ENCODE data around the gene GRID1. TPM values are rescaled to one million over a fixed set of nuclear protein-coding genes. Genes with fewer than 3 reads are reported as not detected.

Gene GRID1
- polyA plus RNA-seq, 4 donors, result 0.27 to 1.1 (median 0.40) TPM; not detected in 1

GRCh38 chr10:86357676-86358075 is 8.9 kb downstream of the GRID1 start:
- FAIRE-seq, result no peak
- no peak overlapping the region for H3K4me3 ChIP-seq (ENCODE audit: low read depth in 1 of 3, low read length in 3 of 3)
- WGBS, 3 donors, result 75 to 91% (median 83%) methylated on average over 9 of the region's 9 CpGs

GRCh38 chr10:86357041-86357440 is 9.6 kb downstream of the GRID1 start:
- 76 to 91% (median 86%) methylated on average over 2 of the region's 2 CpGs for WGBS, 3 donors
- no peak overlapping the region for H3K4me3 ChIP-seq (ENCODE audit: low read depth in 1 of 3, low read length in 3 of 3)
- H3K4me1 ChIP-seq (ENCODE audit: control insufficient read depth in 3 of 3, insufficient read depth in 2 of 3, low read depth in 1 of 3, low read length in 2 of 3), result peaks cover 0 to 17% (median 3%) of the 10 kb centered on the region in 3 donors
- no peak for FAIRE-seq
- DNase-seq, result no peak
- no peaks in the 10 kb centered on the region for H3K36me3 ChIP-seq (ENCODE audit: control insufficient read depth in 3 of 3, insufficient read depth in 2 of 3, low read depth in 1 of 3, low read length in 3 of 3)
- H3K27ac ChIP-seq (ENCODE audit: low read depth in 1 of 3, low read length in 2 of 3), result no peak overlapping the region
- H3K27me3 ChIP-seq (ENCODE audit: control insufficient read depth in 3 of 3, insufficient read depth in 3 of 3, low read length in 3 of 3), result peaks cover 0 to 10% (median 0%) of the 10 kb centered on the region in 3 donors
- H3K9me3 ChIP-seq (ENCODE audit: control insufficient read depth in 2 of 2, insufficient read depth in 1 of 2, low read depth in 1 of 2, low read length in 1 of 2), result peaks cover 0 to 5% of the 10 kb centered on the region in 2 donors

More at GRCh38 chr10:86357676-86358075, 8.9 kb downstream of the GRID1 start:
- H3K4me1 ChIP-seq (ENCODE audit: control insufficient read depth in 3 of 3, insufficient read depth in 2 of 3, low read depth in 1 of 3, low read length in 2 of 3), result peaks cover 0 to 22% (median 3%) of the 10 kb centered on the region in 3 donors
- no peaks in the 10 kb centered on the region for H3K9me3 ChIP-seq (ENCODE audit: control insufficient read depth in 2 of 2, insufficient read depth in 1 of 2, low read depth in 1 of 2, low read length in 1 of 2)
- H3K27ac ChIP-seq (ENCODE audit: low read depth in 1 of 3, low read length in 2 of 3), result no peak overlapping the region
- no peak for DNase-seq
- peaks cover 1 to 13% (median 2%) of the 10 kb centered on the region in 3 donors for H3K27me3 ChIP-seq (ENCODE audit: control insufficient read depth in 3 of 3, insufficient read depth in 3 of 3, low read length in 3 of 3)
- H3K36me3 ChIP-seq (ENCODE audit: control insufficient read depth in 3 of 3, insufficient read depth in 2 of 3, low read depth in 1 of 3, low read length in 3 of 3), result no peaks in the 10 kb centered on the region

GRCh38 chr10:86356296-86356695 is 10.3 kb downstream of the GRID1 start:
- Histone ChIP-seq H3K4me1 (ENCODE audit: control insufficient read depth in 3 of 3, insufficient read depth in 2 of 3, low read depth in 1 of 3, low read length in 2 of 3) (peaks cover 0 to 9% (median 3%) of the 10 kb centered on the region in 3 donors), H3K9me3 (ENCODE audit: control insufficient read depth in 2 of 2, insufficient read depth in 1 of 2, low read depth in 1 of 2, low read length in 1 of 2) (peaks cover 0 to 5% of the 10 kb centered on the region in 2 donors), H3K27ac (ENCODE audit: low read depth in 1 of 3, low read length in 2 of 3) (no peak overlapping the region), H3K36me3 (ENCODE audit: control insufficient read depth in 3 of 3, insufficient read depth in 2 of 3, low read depth in 1 of 3, low read length in 3 of 3) (no peaks in the 10 kb centered on the region), H3K4me3 (ENCODE audit: low read depth in 1 of 3, low read length in 3 of 3) (no peak overlapping the region), H3K27me3 (ENCODE audit: control insufficient read depth in 3 of 3, insufficient read depth in 3 of 3, low read length in 3 of 3) (peaks cover 0 to 10% (median 0%) of the 10 kb centered on the region in 3 donors)
- FAIRE-seq (no peak), DNase-seq (no peak)
- 60 to 89% (median 80%) methylated on average over 3 of the region's 3 CpGs for WGBS, 3 donors

- Histone ChIP-seq H3K4me1 (ENCODE audit: control insufficient read depth in 3 of 3, insufficient read depth in 2 of 3, low read depth in 1 of 3, low read length in 2 of 3) (peaks cover 0 to 2% (median under 1%) of the 10 kb centered on the region in 3 donors), H3K36me3 (ENCODE audit: control insufficient read depth in 3 of 3, insufficient read depth in 2 of 3, low read depth in 1 of 3, low read length in 3 of 3) (no peaks in the 10 kb centered on the region), H3K27me3 (ENCODE audit: control insufficient read depth in 3 of 3, insufficient read depth in 3 of 3, low read length in 3 of 3) (peaks cover 0 to 10% (median 0%) of the 10 kb centered on the region in 3 donors), H3K4me3 (ENCODE audit: low read depth in 1 of 3, low read length in 3 of 3) (no peak overlapping the region), H3K9me3 (ENCODE audit: control insufficient read depth in 2 of 2, insufficient read depth in 1 of 2, low read depth in 1 of 2, low read length in 1 of 2) (peaks cover 0 to 5% of the 10 kb centered on the region in 2 donors), H3K27ac (ENCODE audit: low read depth in 1 of 3, low read length in 2 of 3) (no peak overlapping the region)
- no peak for DNase-seq
- FAIRE-seq, result no peak
- WGBS, 3 donors, result 39 to 60% (median 48%) methylated on average over 8 of the region's 8 CpGs
Measured at GRCh38 chr10:86355571-86356038, 11.0 kb downstream of the GRID1 start.

- Histone ChIP-seq H3K9me3 (ENCODE audit: control insufficient read depth in 2 of 2, insufficient read depth in 1 of 2, low read depth in 1 of 2, low read length in 1 of 2) (peaks cover 0 to 5% of the 10 kb centered on the region in 2 donors), H3K27ac (ENCODE audit: low read depth in 1 of 3, low read length in 2 of 3) (no peak overlapping the region), H3K4me3 (ENCODE audit: low read depth in 1 of 3, low read length in 3 of 3) (no peak overlapping the region), H3K36me3 (ENCODE audit: control insufficient read depth in 3 of 3, insufficient read depth in 2 of 3, low read depth in 1 of 3, low read length in 3 of 3) (no peaks in the 10 kb centered on the region), H3K27me3 (ENCODE audit: control insufficient read depth in 3 of 3, insufficient read depth in 3 of 3, low read length in 3 of 3) (peaks cover 0 to 16% (median 0%) of the 10 kb centered on the region in 3 donors), H3K4me1 (ENCODE audit: control insufficient read depth in 3 of 3, insufficient read depth in 2 of 3, low read depth in 1 of 3, low read length in 2 of 3) (no peaks in the 10 kb centered on the region)
- 73 to 79% (median 74%) methylated on average over 9 of the region's 9 CpGs for WGBS, 3 donors
- no peak for DNase-seq
- FAIRE-seq, result no peak
Measured at GRCh38 chr10:86354761-86355540, 11.6 kb downstream of the GRID1 start.

- 87 to 94% (median 91%) methylated on average over 16 to 18 of the region's 18 CpGs for WGBS, 3 donors
- peaks cover 0 to 17% (median 0%) of the 10 kb centered on the region in 3 donors for H3K27me3 ChIP-seq (ENCODE audit: control insufficient read depth in 3 of 3, insufficient read depth in 3 of 3, low read length in 3 of 3)
- no peak overlapping the region for H3K4me3 ChIP-seq (ENCODE audit: low read depth in 1 of 3, low read length in 3 of 3)
- DNase-seq (no peak), FAIRE-seq (no peak)
- no peaks in the 10 kb centered on the region for H3K4me1 ChIP-seq (ENCODE audit: control insufficient read depth in 3 of 3, insufficient read depth in 2 of 3, low read depth in 1 of 3, low read length in 2 of 3)
- H3K36me3 ChIP-seq (ENCODE audit: control insufficient read depth in 3 of 3, insufficient read depth in 2 of 3, low read depth in 1 of 3, low read length in 3 of 3), result no peaks in the 10 kb centered on the region
- H3K27ac ChIP-seq (ENCODE audit: low read depth in 1 of 3, low read length in 2 of 3), result no peak overlapping the region
- peaks cover 0 to 5% of the 10 kb centered on the region in 2 donors for H3K9me3 ChIP-seq (ENCODE audit: control insufficient read depth in 2 of 2, insufficient read depth in 1 of 2, low read depth in 1 of 2, low read length in 1 of 2)
Measured at GRCh38 chr10:86353506-86354485, 12.8 kb downstream of the GRID1 start.

GRCh38 chr10:86350897-86351296 is 15.7 kb downstream of the GRID1 start:
- Histone ChIP-seq H3K9me3 (ENCODE audit: control insufficient read depth in 2 of 2, insufficient read depth in 1 of 2, low read depth in 1 of 2, low read length in 1 of 2) (peaks cover 0 to 5% of the 10 kb centered on the region in 2 donors), H3K27me3 (ENCODE audit: control insufficient read depth in 3 of 3, insufficient read depth in 3 of 3, low read length in 3 of 3) (peaks cover 0 to 12% (median 0%) of the 10 kb centered on the region in 3 donors), H3K4me3 (ENCODE audit: low read depth in 1 of 3, low read length in 3 of 3) (no peak overlapping the region), H3K27ac (ENCODE audit: low read depth in 1 of 3, low read length in 2 of 3) (no peak overlapping the region), H3K4me1 (ENCODE audit: control insufficient read depth in 3 of 3, insufficient read depth in 2 of 3, low read depth in 1 of 3, low read length in 2 of 3) (no peaks in the 10 kb centered on the region), H3K36me3 (ENCODE audit: control insufficient read depth in 3 of 3, insufficient read depth in 2 of 3, low read depth in 1 of 3, low read length in 3 of 3) (no peaks in the 10 kb centered on the region)
- no peak for FAIRE-seq
- WGBS, 3 donors, result 73 to 84% (median 84%) methylated on average over 6 of the region's 6 CpGs
- no peak for DNase-seq
